Measurements from ENCODE around the gene TRIO.

- no peak for TF ChIP-seq EZH2 (IDR thresholded peaks at IDR 0.05; ENCODE audit: borderline replicate concordance, low read depth, low read length, poor library complexity, severe bottlenecking)
- no peak for TF ChIP-seq CTCF (conservative IDR thresholded peaks at IDR 0.05; ENCODE audit: low read depth, low read length)
Measured at GRCh38 chr5:14301186-14301585, 158.0 kb downstream of the TRIO start.

Data from A673 (cell line).